Brain microvascular endothelial cell (primary cell): ENCODE data around the gene FLT3LG.

Experiments used
- DNase-seq: peaks from one replicate; pipeline ENCODE4 v3.0.0-alpha.2; 2020
- H3K27ac ChIP-seq: fragments of 250-450 bp; sonication (Bioruptor Pico); 2 replicates; pipeline ENCODE4 v1.5.1; 2020; ENCODE audit warnings: mild to moderate bottlenecking, moderate library complexity
- H3K27me3 ChIP-seq: fragments of 250-450 bp; sonication (Bioruptor Pico); replicated peaks from 2 replicates; pipeline ENCODE4 v1.5.1; 2020; ENCODE audit warnings: mild to moderate bottlenecking
- H3K36me3 ChIP-seq: fragments of 250-450 bp; sonication (Bioruptor Pico); replicated peaks from 2 replicates; pipeline ENCODE4 v1.5.1; 2020; ENCODE audit warnings: mild to moderate bottlenecking
- H3K4me3 ChIP-seq: 2 replicates; pipeline ENCODE4 v1.5.1; 2011; ENCODE audit warnings: low read depth, mild to moderate bottlenecking, control low read depth, low read length, moderate library complexity
- in situ Hi-C: cut with HindIII; loops from 2 replicates; pipeline ENCODE4 v1.10.0; 2017; ENCODE audit warnings: low sequenced_read_pairs, low pct_ligation_motif_present
- TF ChIP-seq, protein P1 (sequence below): IDR thresholded peaks from 2 replicates; pipeline ENCODE4 v1.5.1; 2011; ENCODE audit warnings: low read depth, mild to moderate bottlenecking, moderate library complexity, low read length, control low read depth, inconsistent platforms; ENCODE audit errors: missing control alignments

Gene FLT3LG

DNA sequence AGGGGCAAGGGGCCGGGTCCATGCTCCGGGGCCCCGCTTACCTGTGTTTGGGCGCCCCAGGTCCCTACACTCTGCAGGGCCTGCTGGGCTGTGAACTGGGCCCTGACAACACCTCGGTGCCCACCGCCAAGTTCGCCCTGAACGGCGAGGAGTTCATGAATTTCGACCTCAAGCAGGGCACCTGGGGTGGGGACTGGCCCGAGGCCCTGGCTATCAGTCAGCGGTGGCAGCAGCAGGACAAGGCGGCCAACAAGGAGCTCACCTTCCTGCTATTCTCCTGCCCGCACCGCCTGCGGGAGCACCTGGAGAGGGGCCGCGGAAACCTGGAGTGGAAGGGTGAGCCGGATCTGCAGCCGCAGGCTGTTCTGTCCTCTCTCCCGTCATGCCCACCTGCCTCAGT lies 40.1 kb downstream of the FLT3LG start:
- TF ChIP-seq, protein P1, sequence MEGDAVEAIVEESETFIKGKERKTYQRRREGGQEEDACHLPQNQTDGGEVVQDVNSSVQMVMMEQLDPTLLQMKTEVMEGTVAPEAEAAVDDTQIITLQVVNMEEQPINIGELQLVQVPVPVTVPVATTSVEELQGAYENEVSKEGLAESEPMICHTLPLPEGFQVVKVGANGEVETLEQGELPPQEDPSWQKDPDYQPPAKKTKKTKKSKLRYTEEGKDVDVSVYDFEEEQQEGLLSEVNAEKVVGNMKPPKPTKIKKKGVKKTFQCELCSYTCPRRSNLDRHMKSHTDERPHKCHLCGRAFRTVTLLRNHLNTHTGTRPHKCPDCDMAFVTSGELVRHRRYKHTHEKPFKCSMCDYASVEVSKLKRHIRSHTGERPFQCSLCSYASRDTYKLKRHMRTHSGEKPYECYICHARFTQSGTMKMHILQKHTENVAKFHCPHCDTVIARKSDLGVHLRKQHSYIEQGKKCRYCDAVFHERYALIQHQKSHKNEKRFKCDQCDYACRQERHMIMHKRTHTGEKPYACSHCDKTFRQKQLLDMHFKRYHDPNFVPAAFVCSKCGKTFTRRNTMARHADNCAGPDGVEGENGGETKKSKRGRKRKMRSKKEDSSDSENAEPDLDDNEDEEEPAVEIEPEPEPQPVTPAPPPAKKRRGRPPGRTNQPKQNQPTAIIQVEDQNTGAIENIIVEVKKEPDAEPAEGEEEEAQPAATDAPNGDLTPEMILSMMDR: no peak
- Histone ChIP-seq H3K27ac (no peak overlapping the region), H3K4me3 (no peak overlapping the region), H3K36me3 (no peaks in the 10 kb centered on the region), H3K27me3 (no peaks in the 10 kb centered on the region)
- in situ Hi-C loops: loop anchor here (10.0 kb wide), 1 partner anchor 51 kb away; no protein-coding TSS in a partner anchor
- DNase-seq: no peak

DNA sequence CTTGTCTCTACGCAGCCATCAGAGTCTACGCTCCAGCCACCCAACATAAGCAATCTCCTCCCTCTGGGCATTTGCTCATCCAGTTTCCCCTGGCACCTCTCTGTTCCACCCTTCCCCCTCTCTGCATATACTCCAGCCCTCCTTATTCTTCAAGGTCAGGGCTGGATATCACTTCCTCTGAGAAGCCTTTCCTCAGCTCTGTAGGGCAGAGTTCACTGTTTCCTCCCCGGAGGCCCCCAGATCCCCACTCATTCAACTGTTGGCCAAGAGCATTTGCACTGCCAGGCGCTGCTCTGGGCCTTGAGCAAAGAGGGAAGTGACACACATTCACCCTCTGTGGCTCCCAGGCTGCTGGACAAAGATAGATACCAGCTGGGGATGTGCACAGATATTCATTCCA lies 41.8 kb downstream of the FLT3LG start:
- no peak overlapping the region for H3K4me3 ChIP-seq
- no peak overlapping the region for H3K27ac ChIP-seq
- no peaks in the 10 kb centered on the region for H3K36me3 ChIP-seq
- TF ChIP-seq, protein P1: no peak
- no peaks in the 10 kb centered on the region for H3K27me3 ChIP-seq
- in situ Hi-C loops: loop anchor here (10.0 kb wide), 1 partner anchor 49 kb away; no protein-coding TSS in a partner anchor
- DNase-seq: no peak

DNA sequence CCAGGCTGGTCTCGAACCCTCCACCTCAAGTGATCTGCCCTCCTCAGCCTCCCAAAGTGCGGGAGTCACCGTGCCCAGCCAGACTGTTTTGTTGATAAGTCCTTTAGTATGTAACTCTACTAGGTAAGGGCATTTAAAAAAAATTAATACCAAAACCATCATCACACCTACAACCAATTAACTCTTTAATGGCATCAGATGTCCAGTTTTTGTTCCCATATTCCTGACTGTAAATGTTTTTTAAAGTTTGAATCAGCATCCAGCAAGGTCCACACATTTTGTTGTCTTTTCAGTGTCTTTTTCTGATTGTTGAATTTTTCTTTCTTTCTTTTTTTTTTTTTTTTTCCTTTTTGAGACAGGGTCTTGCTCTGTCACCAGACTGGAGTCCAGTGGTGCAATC lies 44.0 kb downstream of the FLT3LG start:
- DNase-seq: no peak
- H3K36me3 ChIP-seq: no peaks in the 10 kb centered on the region
- in situ Hi-C loops: loop anchor here (10.0 kb wide), 1 partner anchor 47 kb away; no protein-coding TSS in a partner anchor
- TF ChIP-seq, protein P1: no peak
- H3K27me3 ChIP-seq: no peaks in the 10 kb centered on the region
- H3K4me3 ChIP-seq: no peak overlapping the region
- no peak overlapping the region for H3K27ac ChIP-seq

DNA sequence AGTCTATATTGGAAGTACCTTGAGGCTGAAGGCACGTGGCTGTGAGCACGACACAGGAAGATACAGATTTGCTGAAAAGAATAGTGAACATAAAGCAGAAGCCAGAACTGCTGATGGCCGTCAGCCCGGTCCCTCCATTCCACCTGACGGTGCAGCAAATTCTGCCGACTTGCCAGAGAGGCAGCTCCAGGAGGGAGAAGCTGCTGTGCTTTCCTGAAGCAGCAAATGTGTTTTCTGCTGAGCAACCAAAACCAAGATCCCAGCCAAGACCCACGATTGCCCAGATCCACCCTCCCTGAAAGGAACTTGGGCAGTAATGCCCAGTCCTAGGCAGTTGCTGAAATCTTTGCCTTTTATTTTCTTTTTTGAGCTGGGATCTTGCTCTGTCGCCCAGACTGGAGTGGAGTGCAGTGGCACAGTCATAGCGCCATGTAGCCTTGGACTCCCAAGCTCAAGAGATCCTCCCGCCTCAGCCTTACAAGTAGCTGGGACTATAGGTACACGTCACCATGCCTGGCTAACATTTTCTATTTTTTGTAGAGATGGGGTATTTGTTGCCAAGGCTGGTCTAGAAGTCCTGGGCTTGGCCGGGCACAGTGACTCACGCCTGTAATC lies 46.8 kb downstream of the FLT3LG start:
- no peak for DNase-seq
- in situ Hi-C loops: no loop called here
- Histone ChIP-seq H3K27ac (no peak overlapping the region), H3K36me3 (no peaks in the 10 kb centered on the region), H3K4me3 (no peak overlapping the region), H3K27me3 (no peaks in the 10 kb centered on the region)
- TF ChIP-seq, protein P1: no peak

- in situ Hi-C loops: no loop called here
- TF ChIP-seq, protein P1: no peak
- Histone ChIP-seq H3K36me3 (peaks cover 2% of the 10 kb centered on the region), H3K27me3 (no peaks in the 10 kb centered on the region), H3K4me3 (no peak overlapping the region), H3K27ac (no peak overlapping the region)
- no peak for DNase-seq
Measured at GRCh38 chr19:49524812-49525455, 50.9 kb downstream of the FLT3LG start.
